HepG2 (cell line): Measurements from ENCODE around the gene KRT10. TPM values are rescaled to one million over a fixed set of nuclear protein-coding genes. Genes with fewer than 3 reads are reported as not detected.

Source experiments
- ATAC-seq: fragments of 200-7000 bp; cut with Tn5 transposase; 3 replicates; pipeline ENCODE4 v1.9.1; 2020; ENCODE audit warnings: mild to moderate bottlenecking, moderate library complexity
- BruUV-seq: library from RNA; stranded (reverse); fragments of 400-500 nt; replicated peaks from 2 replicates; lab custom pipeline; 2021; lab: Mats Ljungman, UMichigan
- CTCF ChIA-PET: fragments of 300-600 bp; formaldehyde crosslinking; extraction: SDS; loops from one replicate; lab custom pipeline; 2021; ENCODE audit warnings: low total read pairs, inconsistent platforms, low intra/inter-chr PET ratio; lab: Yijun Ruan, JAX
- POLR2A ChIA-PET: fragments of 350-600 bp; sonication (Branson Sonifier 250); formaldehyde crosslinking; loops from one replicate; lab custom pipeline; 2020; ENCODE audit warnings: antibody characterized with exemption, inconsistent platforms; lab: Yijun Ruan, JAX
- DNase-seq: peaks from one replicate; pipeline ENCODE4 v3.0.0-alpha.2; 2015; ENCODE audit warnings: low spot score
- FAIRE-seq: peaks from 3 replicates; lab custom pipeline; 2011; peaks lifted over from hg19 to GRCh38; lab: Jason Lieb, UNC
- H2AFZ ChIP-seq: one replicate; pipeline ENCODE4 v1.6.1; 2011; ENCODE audit warnings: low read length, inconsistent platforms
- H3K27ac ChIP-seq: fragments of 300-600 bp; 3 replicates; pipeline ENCODE4 v1.8.0; 2011; ENCODE audit warnings: mixed run types, mild to moderate bottlenecking, mixed read lengths, low read length, inconsistent platforms; ENCODE audit not compliant: insufficient read depth; ENCODE audit errors: extremely low read length
- H3K27me3 ChIP-seq, 2 experiments: fragments of 200-600 bp in 1 of 2; 2 replicates in 1 of 2; 3 replicates in 1 of 2; pipeline versions ENCODE4 v1.6.0 to v1.8.0; 2011; ENCODE audit warnings: low read length in 2 of 2, mild to moderate bottlenecking in 2 of 2, moderate library complexity in 2 of 2, inconsistent platforms in 1 of 2; ENCODE audit not compliant: insufficient read depth in 2 of 2, control insufficient read depth in 1 of 2
- H3K36me3 ChIP-seq, 2 experiments: fragments of 200-600 bp in 1 of 2; replicated peaks in 1 of 2; 2 replicates in 1 of 2; 3 replicates in 1 of 2; pipeline versions ENCODE4 v1.5.1 to v1.8.0; 2011; ENCODE audit warnings: low read length in 2 of 2, inconsistent platforms in 1 of 2; ENCODE audit not compliant: insufficient read depth in 2 of 2, control insufficient read depth in 1 of 2
- H3K4me1 ChIP-seq: 2 replicates; pipeline ENCODE4 v1.5.1; 2012; ENCODE audit warnings: low read length, inconsistent platforms; ENCODE audit not compliant: insufficient read depth
- H3K4me2 ChIP-seq: 2 replicates; pipeline ENCODE4 v1.6.0; 2011; ENCODE audit warnings: low read depth, low read length, inconsistent platforms
- H3K4me3 ChIP-seq, 3 experiments: fragments of 200-600 bp in 1 of 3; sonication (generic), shearing (Covaris generic) in 1 of 3; replicated peaks in 1 of 3; 2 replicates each; pipeline ENCODE4 v1.5.1; 2011 to 2016; ENCODE audit warnings: low read length in 3 of 3, inconsistent platforms in 2 of 3, low read depth in 2 of 3, mild to moderate bottlenecking in 2 of 3, control low read depth in 1 of 3, mixed read lengths in 1 of 3; ENCODE audit not compliant: insufficient read depth in 1 of 3
- H3K79me2 ChIP-seq: one replicate; pipeline ENCODE4 v1.6.1; 2011; ENCODE audit warnings: low read length, inconsistent platforms; ENCODE audit not compliant: insufficient read depth
- H3K9ac ChIP-seq: 2 replicates; pipeline ENCODE4 v1.6.0; 2011; ENCODE audit warnings: mild to moderate bottlenecking, low read depth, low read length, inconsistent platforms; ENCODE audit not compliant: insufficient read depth
- H3K9me3 ChIP-seq: 2 replicates; pipeline ENCODE4 v1.5.1; 2012; ENCODE audit warnings: mild to moderate bottlenecking, low read length
- H4K20me1 ChIP-seq: 2 replicates; pipeline ENCODE4 v1.6.0; 2011; ENCODE audit warnings: inconsistent platforms, mild to moderate bottlenecking, low read length, moderate library complexity; ENCODE audit not compliant: insufficient read depth
- BRF2 ChIP-seq: sonication (generic); formaldehyde crosslinking; IDR thresholded peaks from 2 replicates; pipeline ENCODE4 v1.8.1; 2022; ENCODE audit warnings: mild to moderate bottlenecking, missing genetic modification reagents
- CC2D1A ChIP-seq: sonication (generic); formaldehyde crosslinking; IDR thresholded peaks from 2 replicates; pipeline ENCODE4 v1.8.1; 2023; ENCODE audit warnings: mild to moderate bottlenecking, missing genetic modification reagents
- KLF11 ChIP-seq: IDR thresholded peaks from 2 replicates; pipeline ENCODE4 v1.6.1; 2016; ENCODE audit warnings: missing compliant biosample characterization
- MTF1 ChIP-seq: sonication (generic); formaldehyde crosslinking; IDR thresholded peaks from 2 replicates; pipeline ENCODE4 v1.5.0; 2020; ENCODE audit warnings: missing genetic modification reagents
- PHF8 ChIP-seq: sonication (generic); formaldehyde crosslinking; IDR thresholded peaks from 2 replicates; pipeline ENCODE4 v1.5.0; 2020; ENCODE audit warnings: missing genetic modification reagents
- PRDM4 ChIP-seq: sonication (generic); formaldehyde crosslinking; IDR thresholded peaks from 2 replicates; pipeline ENCODE4 v1.9.0; 2021; ENCODE audit warnings: missing genetic modification reagents, borderline replicate concordance
- PRPF4 ChIP-seq: fragments of 200-400 bp; formaldehyde crosslinking; IDR thresholded peaks from 2 replicates; pipeline ENCODE4 v1.6.1; 2016; ENCODE audit warnings: low read length, low read depth; ENCODE audit not compliant: poor library complexity, severe bottlenecking
- SIN3B ChIP-seq: fragments of 150-350 bp; IDR thresholded peaks from 2 replicates; pipeline ENCODE4 v1.6.1; 2014; ENCODE audit warnings: low read length
- SMARCC2 ChIP-seq: fragments of 450-650 bp; IDR thresholded peaks from 2 replicates; pipeline ENCODE4 v1.6.1; 2017; ENCODE audit warnings: antibody characterized with exemption, mild to moderate bottlenecking
- THAP7 ChIP-seq: sonication (generic); formaldehyde crosslinking; IDR thresholded peaks from 2 replicates; pipeline ENCODE4 v1.8.1; 2023; ENCODE audit warnings: mild to moderate bottlenecking, missing genetic modification reagents
- ZFP1 ChIP-seq: IDR thresholded peaks from 2 replicates; pipeline ENCODE4 v1.6.1; 2016
- ZFP36L2 ChIP-seq: sonication (generic); formaldehyde crosslinking; IDR thresholded peaks from 2 replicates; pipeline ENCODE4 v1.4.0; 2020; ENCODE audit warnings: missing genetic modification reagents
- ZNF234 ChIP-seq: sonication (generic); formaldehyde crosslinking; conservative IDR thresholded peaks from 2 replicates; pipeline ENCODE4 v1.5.1; 2020; ENCODE audit warnings: mild to moderate bottlenecking, missing genetic modification reagents
- ZNF235 ChIP-seq: sonication (generic); formaldehyde crosslinking; IDR thresholded peaks from 2 replicates; pipeline ENCODE4 v1.8.1; 2023; ENCODE audit warnings: mild to moderate bottlenecking, missing genetic modification reagents, borderline replicate concordance
- ZNF362 ChIP-seq: sonication (generic); formaldehyde crosslinking; IDR thresholded peaks from 2 replicates; pipeline ENCODE4 v1.4.0; 2020; ENCODE audit warnings: missing genetic modification reagents, mild to moderate bottlenecking, borderline replicate concordance
- ZNF746 ChIP-seq: sonication (generic); formaldehyde crosslinking; IDR thresholded peaks from 2 replicates; pipeline ENCODE4 v1.8.0; 2022; ENCODE audit warnings: mild to moderate bottlenecking, missing genetic modification reagents
- WGBS: methylation state at CpG from one replicate; pipeline ENCODE4 v1.1.6; 2017; ENCODE audit warnings: low lambda C conversion rate; 5-methylcytosine and 5-hydroxymethylcytosine counted together
- in situ Hi-C: cut with HindIII; loops from 2 replicates; pipeline ENCODE4 v1.10.0; 2017; ENCODE audit warnings: low pct_unique_long_range_greater_than_20kb; ENCODE audit not compliant: extremely low pct_ligation_motif_present
- intact Hi-C: fragments of 100-400 bp; cut with micrococcal nuclease; formaldehyde crosslinking; loops from one replicate; pipeline ENCODE4 v1.10.0; 2022; ENCODE audit not compliant: unreplicated experiment
- polyA plus RNA-seq, 8 experiments: library from polyadenylated mRNA; depleted of rRNA in 3 of 8; stranded (reverse) in 7 of 8; unstranded in 1 of 8; fragments of >200 nt; fragmentation: Illumina TruSeq in 4 of 8; extraction: Trizol in 4 of 8; gene quantifications; 2 replicates each; pipeline versions ENCODE4 v1.2.1 to v1.2.3, GENCODE V29; 2011 to 2016; ENCODE audit warnings: low read depth in 4 of 8, missing spikeins in 1 of 8, mixed read lengths in 1 of 8; ENCODE audit not compliant: insufficient read depth in 1 of 8
- total RNA-seq, 5 experiments: library from RNA; depleted of rRNA; stranded (reverse); fragments of >200 nt; fragmentation: Illumina TruSeq; extraction: Trizol; gene quantifications; 2 replicates each; pipeline ENCODE4 v1.2.3, GENCODE V29; 2016; ENCODE audit warnings: low read depth in 1 of 5
- TF ChIP-seq, protein P1 (sequence below): sonication (generic); formaldehyde crosslinking; IDR thresholded peaks from 2 replicates; pipeline ENCODE4 v1.4.0; 2020; ENCODE audit warnings: mild to moderate bottlenecking, missing genetic modification reagents
- TF ChIP-seq, protein P2 (sequence below): sonication (generic); formaldehyde crosslinking; IDR thresholded peaks from 2 replicates; pipeline ENCODE4 v1.4.0; 2020; ENCODE audit warnings: missing genetic modification reagents

The KRT10 gene
- total and polyA plus RNA-seq, 2 of the 13 experiments (the other 11 are each of a cell fraction or from before 2014, with no cell fraction given): 25.1 to 27.5 TPM

GRCh38 chr17:40782450-40782849 lies 40.0 kb downstream of the KRT10 start, which contains the start of gene KRT27:
KRT27 (minus strand) TSS chr17:40782550; CDS start chr17:40782493, 57 bp downstream.
- intact Hi-C loops: no loop called here
- no peak within 1 kb of the TSS for H3K4me3 ChIP-seq
- POLR2A ChIA-PET: no interaction called here
- WGBS: 71% methylated on average over 4 of the region's 4 CpGs
- no peak for DNase-seq
- in situ Hi-C loops: no loop called here
- H3K27ac ChIP-seq: no peak within 1 kb of the TSS
- H3K9ac ChIP-seq: no peak within 1 kb of the TSS
- H3K36me3 ChIP-seq: no peaks in the 10 kb centered on the region
- no peaks in the 10 kb centered on the region for H3K9me3 ChIP-seq
- H3K27me3 ChIP-seq: peaks cover 0 to 46% of the 10 kb centered on the region in 2 experiments; a peak in 3 of 5 replicates
- H3K79me2 ChIP-seq: no peaks in the 10 kb centered on the region
- no peak for FAIRE-seq
- no peak within 1 kb of the TSS for H3K4me2 ChIP-seq
- no peaks in the 10 kb centered on the region for H4K20me1 ChIP-seq
- no peak for ATAC-seq
- no TSS peak for BruUV-seq
- H2AFZ ChIP-seq: no peak within 1 kb of the TSS
- H3K4me1 ChIP-seq: 0 out of 2 replicates have a peak, but pooled peaks cover 8% of the 10 kb centered on the region
- CTCF ChIA-PET: no interaction called here
- TF ChIP-seq SIN3B (no peak), PRPF4 (no peak), ZNF234 (CRISPR knock-in tag) (no peak), KLF11 (CRISPR knock-in tag) (no peak), SMARCC2 (no peak), PRDM4 (CRISPR knock-in tag) (no peak), BRF2 (CRISPR knock-in tag) (no peak), THAP7 (no peak), ZFP1 (CRISPR knock-in tag) (no peak), ZNF362 (CRISPR knock-in tag) (no peak), CC2D1A (CRISPR knock-in tag) (no peak), ZNF746 (CRISPR knock-in tag) (no peak), MTF1 (CRISPR knock-in tag) (no peak), ZFP36L2 (no peak), PHF8 (CRISPR knock-in tag) (no peak), ZNF235 (CRISPR knock-in tag) (no peak)
- TF ChIP-seq, protein P1, sequence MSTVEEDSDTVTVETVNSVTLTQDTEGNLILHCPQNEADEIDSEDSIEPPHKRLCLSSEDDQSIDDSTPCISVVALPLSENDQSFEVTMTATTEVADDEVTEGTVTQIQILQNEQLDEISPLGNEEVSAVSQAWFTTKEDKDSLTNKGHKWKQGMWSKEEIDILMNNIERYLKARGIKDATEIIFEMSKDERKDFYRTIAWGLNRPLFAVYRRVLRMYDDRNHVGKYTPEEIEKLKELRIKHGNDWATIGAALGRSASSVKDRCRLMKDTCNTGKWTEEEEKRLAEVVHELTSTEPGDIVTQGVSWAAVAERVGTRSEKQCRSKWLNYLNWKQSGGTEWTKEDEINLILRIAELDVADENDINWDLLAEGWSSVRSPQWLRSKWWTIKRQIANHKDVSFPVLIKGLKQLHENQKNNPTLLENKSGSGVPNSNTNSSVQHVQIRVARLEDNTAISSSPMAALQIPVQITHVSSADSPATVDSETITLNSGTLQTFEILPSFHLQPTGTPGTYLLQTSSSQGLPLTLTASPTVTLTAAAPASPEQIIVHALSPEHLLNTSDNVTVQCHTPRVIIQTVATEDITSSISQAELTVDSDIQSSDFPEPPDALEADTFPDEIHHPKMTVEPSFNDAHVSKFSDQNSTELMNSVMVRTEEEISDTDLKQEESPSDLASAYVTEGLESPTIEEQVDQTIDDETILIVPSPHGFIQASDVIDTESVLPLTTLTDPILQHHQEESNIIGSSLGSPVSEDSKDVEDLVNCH (CRISPR knock-in tag): no peak
- TF ChIP-seq, protein P2, sequence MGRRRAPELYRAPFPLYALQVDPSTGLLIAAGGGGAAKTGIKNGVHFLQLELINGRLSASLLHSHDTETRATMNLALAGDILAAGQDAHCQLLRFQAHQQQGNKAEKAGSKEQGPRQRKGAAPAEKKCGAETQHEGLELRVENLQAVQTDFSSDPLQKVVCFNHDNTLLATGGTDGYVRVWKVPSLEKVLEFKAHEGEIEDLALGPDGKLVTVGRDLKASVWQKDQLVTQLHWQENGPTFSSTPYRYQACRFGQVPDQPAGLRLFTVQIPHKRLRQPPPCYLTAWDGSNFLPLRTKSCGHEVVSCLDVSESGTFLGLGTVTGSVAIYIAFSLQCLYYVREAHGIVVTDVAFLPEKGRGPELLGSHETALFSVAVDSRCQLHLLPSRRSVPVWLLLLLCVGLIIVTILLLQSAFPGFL (CRISPR knock-in tag): no peak
